OCI-LY1 (cell line): ENCODE results near the gene MAGI1.

Source experiments
- EZH2 ChIP-seq: fragments of 200-600 bp; sonication (generic), shearing (Covaris generic); IDR thresholded peaks from 2 replicates; pipeline ENCODE4 v1.8.0; 2017; ENCODE audit warnings: borderline replicate concordance, mixed run types, mild to moderate bottlenecking, antibody characterized with exemption, low read length, moderate library complexity, mixed read lengths
- TF ChIP-seq, protein P1 (sequence below): fragments of 200-600 bp; sonication (generic), shearing (Covaris generic); IDR thresholded peaks from 2 replicates; pipeline ENCODE4 v1.5.1; 2017; ENCODE audit warnings: mild to moderate bottlenecking, antibody characterized with exemption, low read length, moderate library complexity, mixed read lengths

DNA sequence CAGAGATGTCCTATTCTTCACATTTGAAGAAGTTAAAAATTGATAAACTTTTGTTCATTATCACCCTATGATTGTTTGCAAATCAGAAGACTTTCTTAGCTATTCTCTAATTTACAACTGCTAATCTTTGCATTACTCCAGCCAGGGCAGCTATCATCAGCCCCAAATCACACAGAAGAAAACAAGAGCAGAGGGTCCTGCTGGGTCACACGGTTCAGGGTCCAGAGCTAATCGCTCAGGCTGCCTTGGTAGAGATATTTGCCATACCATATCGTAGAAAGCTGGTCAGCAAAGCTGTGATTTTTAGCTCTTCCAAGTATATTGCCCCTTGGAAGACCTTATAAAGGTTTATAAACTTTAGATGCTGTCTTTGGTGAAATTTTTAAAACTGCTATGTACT is 181.4 kb downstream of the MAGI1 start:
- TF ChIP-seq, protein P1, sequence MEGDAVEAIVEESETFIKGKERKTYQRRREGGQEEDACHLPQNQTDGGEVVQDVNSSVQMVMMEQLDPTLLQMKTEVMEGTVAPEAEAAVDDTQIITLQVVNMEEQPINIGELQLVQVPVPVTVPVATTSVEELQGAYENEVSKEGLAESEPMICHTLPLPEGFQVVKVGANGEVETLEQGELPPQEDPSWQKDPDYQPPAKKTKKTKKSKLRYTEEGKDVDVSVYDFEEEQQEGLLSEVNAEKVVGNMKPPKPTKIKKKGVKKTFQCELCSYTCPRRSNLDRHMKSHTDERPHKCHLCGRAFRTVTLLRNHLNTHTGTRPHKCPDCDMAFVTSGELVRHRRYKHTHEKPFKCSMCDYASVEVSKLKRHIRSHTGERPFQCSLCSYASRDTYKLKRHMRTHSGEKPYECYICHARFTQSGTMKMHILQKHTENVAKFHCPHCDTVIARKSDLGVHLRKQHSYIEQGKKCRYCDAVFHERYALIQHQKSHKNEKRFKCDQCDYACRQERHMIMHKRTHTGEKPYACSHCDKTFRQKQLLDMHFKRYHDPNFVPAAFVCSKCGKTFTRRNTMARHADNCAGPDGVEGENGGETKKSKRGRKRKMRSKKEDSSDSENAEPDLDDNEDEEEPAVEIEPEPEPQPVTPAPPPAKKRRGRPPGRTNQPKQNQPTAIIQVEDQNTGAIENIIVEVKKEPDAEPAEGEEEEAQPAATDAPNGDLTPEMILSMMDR, result no peak
- no peak for TF ChIP-seq EZH2
